HEK293T (cell line): Measurements from ENCODE around the gene ZNF605.
A peak's percentile ranks its signal among the peaks of the same experiment; 100 is the strongest.

ENCODE experiments used
- CTCF ChIA-PET: fragments of 350-600 bp; formaldehyde crosslinking; extraction: SDS; loops from one replicate; lab custom pipeline; 2021; ENCODE audit warnings: antibody characterized with exemption, inconsistent platforms; lab: Yijun Ruan, JAX
- POLR2A ChIA-PET: fragments of 350-600 bp; formaldehyde crosslinking; extraction: SDS; loops from one replicate; lab custom pipeline; 2020; ENCODE audit warnings: antibody characterized with exemption, inconsistent platforms; lab: Yijun Ruan, JAX
- DNase-seq: peaks from one replicate; pipeline ENCODE4 v3.0.0; 2012; ENCODE audit warnings: mixed read lengths; ENCODE audit errors: extremely low spot score
- ARNT ChIP-seq: fragments of 450-650 bp; IDR thresholded peaks from 2 replicates; pipeline ENCODE4 v1.6.1; 2017; ENCODE audit warnings: mild to moderate bottlenecking
- BHLHE40 ChIP-seq: fragments of 450-650 bp; IDR thresholded peaks from 2 replicates; pipeline ENCODE4 v1.6.1; 2016; ENCODE audit warnings: mild to moderate bottlenecking, moderate library complexity, borderline replicate concordance
- CTBP1 ChIP-seq: fragments of 450-650 bp; IDR thresholded peaks from 2 replicates; pipeline ENCODE4 v1.6.1; 2016; ENCODE audit warnings: borderline replicate concordance
- ELF4 ChIP-seq: fragments of 450-650 bp; IDR thresholded peaks from 2 replicates; pipeline ENCODE4 v1.6.1; 2017; ENCODE audit warnings: antibody characterized with exemption
- FOXA1 ChIP-seq: fragments of 450-650 bp; IDR thresholded peaks from 2 replicates; pipeline ENCODE4 v1.6.1; 2016; ENCODE audit warnings: mild to moderate bottlenecking
- FOXK2 ChIP-seq: fragments of 450-650 bp; IDR thresholded peaks from 2 replicates; pipeline ENCODE4 v1.6.1; 2016; ENCODE audit warnings: mild to moderate bottlenecking
- FOXM1 ChIP-seq: fragments of 450-650 bp; IDR thresholded peaks from 2 replicates; pipeline ENCODE4 v1.6.1; 2017; ENCODE audit warnings: mild to moderate bottlenecking, borderline replicate concordance
- HDGF ChIP-seq: fragments of 450-650 bp; IDR thresholded peaks from 2 replicates; pipeline ENCODE4 v1.6.1; 2017; ENCODE audit warnings: antibody characterized with exemption, borderline replicate concordance
- L3MBTL2 ChIP-seq: fragments of 450-650 bp; conservative IDR thresholded peaks from 2 replicates; pipeline ENCODE4 v1.6.1; 2016; ENCODE audit warnings: mild to moderate bottlenecking
- LEF1 ChIP-seq: fragments of 450-650 bp; IDR thresholded peaks from 2 replicates; pipeline ENCODE4 v1.6.1; 2017; ENCODE audit warnings: mild to moderate bottlenecking, borderline replicate concordance
- NFRKB ChIP-seq: fragments of 450-650 bp; IDR thresholded peaks from 2 replicates; pipeline ENCODE4 v1.6.1; 2016; ENCODE audit warnings: mild to moderate bottlenecking, moderate library complexity
- PKNOX1 ChIP-seq: fragments of 450-650 bp; IDR thresholded peaks from 2 replicates; pipeline ENCODE4 v1.6.1; 2016
- SP1 ChIP-seq: fragments of 450-650 bp; IDR thresholded peaks from 2 replicates; pipeline ENCODE4 v1.6.1; 2017
- SUZ12 ChIP-seq: fragments of 450-650 bp; IDR thresholded peaks from 2 replicates; pipeline ENCODE4 v1.6.1; 2016; ENCODE audit warnings: mild to moderate bottlenecking
- TARDBP ChIP-seq: fragments of 450-650 bp; IDR thresholded peaks from 2 replicates; pipeline ENCODE4 v1.6.1; 2016
- ZNF384 ChIP-seq: fragments of 450-650 bp; IDR thresholded peaks from 2 replicates; pipeline ENCODE4 v1.6.1; 2016

ZNF605 gene

GRCh38 chr12:132925597-132926414, 30.3 kb downstream of the ZNF605 start:
- DNase-seq = no peak
- ChIA-PET POLR2A (no interaction called here), CTCF (no interaction called here)
- TF ChIP-seq SUZ12 (no peak), FOXM1 (no peak), SP1 (no peak), HDGF (no peak), NFRKB (no peak)

GRCh38 chr12:132924356-132924755, 31.8 kb downstream of the ZNF605 start:
- POLR2A ChIA-PET = no interaction called here
- TF ChIP-seq FOXM1 (no peak), NFRKB (no peak), L3MBTL2 (no peak), HDGF (no peak), ZNF384 (no peak), ARNT (no peak), TARDBP (no peak)
- CTCF ChIA-PET = no interaction called here
- no peak for DNase-seq

- DNase-seq = no peak
- POLR2A ChIA-PET = no interaction called here
- CTCF ChIA-PET = no interaction called here
- TF ChIP-seq L3MBTL2 (no peak), FOXK2 (no peak), FOXM1 (no peak), TARDBP (no peak), PKNOX1 (no peak), ARNT (no peak), FOXA1 (no peak), CTBP1 (no peak), SP1 (no peak), LEF1 (no peak), HDGF (no peak), NFRKB (no peak), SUZ12 (no peak), BHLHE40 (no peak), ZNF384 (no peak), ELF4 (no peak)
Measured at GRCh38 chr12:132923356-132923909, 32.7 kb downstream of the ZNF605 start.

- no peak for DNase-seq
- TF ChIP-seq TARDBP (no peak), FOXM1 (no peak), LEF1 (no peak), ARNT (no peak), ELF4 (no peak), CTBP1 (no peak)
- ChIA-PET POLR2A (no interaction called here), CTCF (no interaction called here)
Measured at GRCh38 chr12:132922676-132923075, 33.4 kb downstream of the ZNF605 start.

- peak; percentile 21 for DNase-seq
- ChIA-PET POLR2A (no interaction called here), CTCF (no interaction called here)
- TF ChIP-seq PKNOX1 (no peak), SUZ12 (no peak), ZNF384 (no peak), FOXK2 (no peak), HDGF (no peak), TARDBP (no peak)
Measured at GRCh38 chr12:132921685-132922084, 34.4 kb downstream of the ZNF605 start.

- TF ChIP-seq NFRKB = no peak
- TF ChIP-seq BHLHE40 = no peak
- TF ChIP-seq HDGF = no peak
- TF ChIP-seq PKNOX1 = no peak
- no peak for TF ChIP-seq TARDBP
- POLR2A ChIA-PET = interaction anchor here (1.2 kb wide), 1 partner anchor 10 kb away, joined by 5 read pairs; no protein-coding TSS in a partner anchor
- CTCF ChIA-PET = no interaction called here
- no peak for DNase-seq
Measured at GRCh38 chr12:132918680-132919079, 37.4 kb downstream of the ZNF605 start.

GRCh38 chr12:132909030-132909368, 47.1 kb downstream of the ZNF605 start:
- ChIA-PET POLR2A (interaction anchor here (0.8 to 1.6 kb wide), 2 partner anchors 9 to 22 kb away, joined by 5 to 6 read pairs; partner anchors contain the start of gene CHFR), CTCF (no interaction called here)
- no peak for DNase-seq
- no peak for TF ChIP-seq TARDBP
- no peak for TF ChIP-seq SP1
- TF ChIP-seq PKNOX1 = no peak
- TF ChIP-seq ELF4 = no peak
- no peak for TF ChIP-seq SUZ12
- no peak for TF ChIP-seq ARNT
- no peak for TF ChIP-seq FOXM1
- no peak for TF ChIP-seq HDGF
- no peak for TF ChIP-seq NFRKB
- TF ChIP-seq CTBP1 = no peak
- TF ChIP-seq FOXK2 = no peak
- no peak for TF ChIP-seq ZNF384
- no peak for TF ChIP-seq LEF1
- TF ChIP-seq L3MBTL2 = no peak
- no peak for TF ChIP-seq BHLHE40
- no peak for TF ChIP-seq FOXA1
